GM12891 (cell line): ENCODE results near the gene ASXL1.

Experiments
- DNase-seq: peaks from one replicate; pipeline ENCODE4 v3.0.0; 2011; ENCODE audit warnings: low spot score; ENCODE audit not compliant: insufficient read length
- FAIRE-seq: peaks from 2 replicates; lab custom pipeline; 2011; peaks lifted over from hg19 to GRCh38; lab: Jason Lieb, UNC
- PAX5 ChIP-seq: IDR thresholded peaks from 2 replicates; pipeline ENCODE4 v1.6.1; 2011; ENCODE audit warnings: low read length, moderate library complexity, mild to moderate bottlenecking; ENCODE audit not compliant: insufficient read depth, severe bottlenecking
- POLR2A ChIP-seq: IDR thresholded peaks from 2 replicates; pipeline ENCODE4 v1.6.1; 2011; ENCODE audit warnings: low read depth, low read length, control low read depth
- POLR2AphosphoS5 ChIP-seq: IDR thresholded peaks from 2 replicates; pipeline ENCODE4 v1.6.1; 2011; ENCODE audit warnings: low read depth, low read length, control low read depth
- POU2F2 ChIP-seq: IDR thresholded peaks from 2 replicates; pipeline ENCODE4 v1.6.1; 2011; ENCODE audit warnings: low read depth, mild to moderate bottlenecking, control low read depth, low read length, moderate library complexity
- SPI1 ChIP-seq: IDR thresholded peaks from 2 replicates; pipeline ENCODE4 v1.6.1; 2011; ENCODE audit warnings: low read depth, low read length, control low read depth
- TAF1 ChIP-seq: IDR thresholded peaks from 2 replicates; pipeline ENCODE4 v1.6.1; 2011; ENCODE audit warnings: low read depth, low read length, control low read depth

ASXL1 gene

GRCh38 chr20:32452776-32453466 lies 94.8 kb downstream of the ASXL1 start:
- TF ChIP-seq POU2F2 = no peak
- TF ChIP-seq POLR2A = no peak
- TF ChIP-seq SPI1 = no peak
- no peak for TF ChIP-seq POLR2AphosphoS5
- TF ChIP-seq PAX5 = no peak
- DNase-seq (no peak), FAIRE-seq (no peak)

GRCh38 chr20:32453467-32454163 lies 95.5 kb downstream of the ASXL1 start:
- TF ChIP-seq SPI1 (no peak), TAF1 (no peak), POLR2AphosphoS5 (no peak), PAX5 (no peak), POLR2A (no peak), POU2F2 (no peak)
- no peak for DNase-seq
- no peak for FAIRE-seq

- FAIRE-seq (no peak), DNase-seq (no peak)
- TF ChIP-seq PAX5 = no peak
- TF ChIP-seq POU2F2 = no peak
- TF ChIP-seq POLR2AphosphoS5 = no peak
- TF ChIP-seq POLR2A = no peak
- TF ChIP-seq TAF1 = no peak
- TF ChIP-seq SPI1 = no peak
These were observed 96.3 kb downstream of the ASXL1 start for GRCh38 chr20:32454164-32455145.

GRCh38 chr20:32455171-32455900 lies 97.2 kb downstream of the ASXL1 start:
- FAIRE-seq = no peak
- TF ChIP-seq POLR2A = no peak
- DNase-seq = no peak

DNA sequence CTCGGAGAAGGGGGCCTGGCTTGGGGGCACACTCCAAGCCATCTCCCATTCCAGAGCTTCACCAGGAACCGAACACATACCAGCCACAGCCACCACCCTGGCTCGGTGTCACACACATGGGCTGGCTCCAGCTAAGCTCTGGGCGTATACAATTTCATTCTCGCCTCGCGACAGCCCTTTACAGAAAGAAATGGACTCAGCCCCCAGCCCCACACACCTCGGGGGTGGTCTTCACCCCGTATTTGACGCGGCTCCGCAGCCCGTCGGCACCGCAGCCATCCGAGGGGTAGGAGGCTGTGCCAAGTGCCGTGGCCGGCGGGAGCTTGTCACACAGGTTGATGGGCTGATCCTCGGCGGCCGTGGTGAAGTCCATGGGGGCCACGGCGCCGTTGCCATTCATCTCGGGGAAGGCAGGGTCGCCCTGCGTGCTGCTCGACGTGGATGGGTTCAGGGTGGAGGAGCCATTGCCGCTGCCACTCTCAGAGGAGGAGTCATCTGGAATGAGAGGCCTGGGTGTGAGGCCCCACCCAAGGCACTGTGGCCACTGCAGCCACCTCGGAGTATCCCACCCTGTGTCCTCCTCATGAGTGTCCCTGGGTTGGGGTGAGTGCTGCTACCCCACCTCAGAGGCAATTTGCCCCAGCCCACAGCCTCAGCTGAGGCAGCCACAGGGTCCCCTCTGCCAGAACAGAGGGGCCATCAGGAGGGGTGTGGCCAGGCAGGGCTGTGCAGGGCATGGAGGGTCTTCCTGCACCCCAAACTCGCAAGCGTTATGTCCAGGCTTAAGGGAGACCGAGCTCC lies 98.0 kb downstream of the ASXL1 start:
- no peak for FAIRE-seq

DNA sequence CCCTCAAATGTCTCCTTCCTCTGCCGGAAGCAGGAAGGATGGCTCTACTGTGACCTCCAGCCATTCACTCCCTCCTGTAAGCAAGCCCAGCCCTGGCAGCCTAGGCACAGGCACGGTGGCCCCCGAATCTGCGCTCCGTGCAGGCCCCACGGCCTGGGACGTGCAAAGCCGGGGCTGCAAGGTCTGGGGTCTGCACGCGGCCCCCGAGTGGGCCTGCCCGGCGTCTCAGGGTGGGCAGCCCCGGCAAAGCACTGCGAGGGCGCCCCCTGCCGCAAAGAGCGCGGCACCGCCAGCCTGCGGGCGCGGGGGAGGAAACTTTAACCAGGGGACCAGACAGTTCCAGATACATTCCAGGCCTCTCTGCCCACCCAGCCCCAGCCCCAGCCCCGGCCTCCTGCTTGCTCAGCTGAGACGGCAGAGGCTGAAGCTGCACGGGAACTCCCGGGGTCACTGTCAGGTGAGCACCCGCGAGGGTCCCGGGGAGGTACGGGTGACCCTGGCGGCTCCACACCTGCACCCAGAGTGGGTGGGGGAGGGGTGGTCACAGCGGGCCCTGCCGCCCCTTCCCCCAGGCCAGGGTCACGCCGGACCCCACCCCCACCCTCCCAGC lies 98.8 kb downstream of the ASXL1 start:
- TF ChIP-seq POLR2A (no peak), SPI1 (no peak), TAF1 (no peak), POLR2AphosphoS5 (no peak), POU2F2 (no peak), PAX5 (no peak)
- FAIRE-seq (peak; percentile 86), DNase-seq (peak; percentile 98)

More for the DNA sequence above, 98.0 kb downstream of the ASXL1 start:
- TF ChIP-seq TAF1 (no peak), POU2F2 (no peak), POLR2A (no peak), POLR2AphosphoS5 (no peak), PAX5 (no peak), SPI1 (no peak)
- DNase-seq = no peak

- peak; percentile 9 for FAIRE-seq
- TF ChIP-seq POU2F2 (no peak), POLR2AphosphoS5 (no peak), POLR2A (no peak)
- DNase-seq = peak; percentile 82
These were observed 99.4 kb downstream of the ASXL1 start for GRCh38 chr20:32457479-32457986.

- no peak for FAIRE-seq
- TF ChIP-seq PAX5 = no peak
- TF ChIP-seq POLR2AphosphoS5 = no peak
- no peak for TF ChIP-seq POLR2A
- no peak for TF ChIP-seq TAF1
- TF ChIP-seq SPI1 = no peak
- TF ChIP-seq POU2F2 = no peak
- DNase-seq = no peak
These were observed 100.1 kb downstream of the ASXL1 start for GRCh38 chr20:32458061-32458836.
